Measurements from ENCODE around the gene CYP27C1.
A peak's percentile ranks its signal among the peaks of the same experiment; 100 is the strongest.

DNA sequence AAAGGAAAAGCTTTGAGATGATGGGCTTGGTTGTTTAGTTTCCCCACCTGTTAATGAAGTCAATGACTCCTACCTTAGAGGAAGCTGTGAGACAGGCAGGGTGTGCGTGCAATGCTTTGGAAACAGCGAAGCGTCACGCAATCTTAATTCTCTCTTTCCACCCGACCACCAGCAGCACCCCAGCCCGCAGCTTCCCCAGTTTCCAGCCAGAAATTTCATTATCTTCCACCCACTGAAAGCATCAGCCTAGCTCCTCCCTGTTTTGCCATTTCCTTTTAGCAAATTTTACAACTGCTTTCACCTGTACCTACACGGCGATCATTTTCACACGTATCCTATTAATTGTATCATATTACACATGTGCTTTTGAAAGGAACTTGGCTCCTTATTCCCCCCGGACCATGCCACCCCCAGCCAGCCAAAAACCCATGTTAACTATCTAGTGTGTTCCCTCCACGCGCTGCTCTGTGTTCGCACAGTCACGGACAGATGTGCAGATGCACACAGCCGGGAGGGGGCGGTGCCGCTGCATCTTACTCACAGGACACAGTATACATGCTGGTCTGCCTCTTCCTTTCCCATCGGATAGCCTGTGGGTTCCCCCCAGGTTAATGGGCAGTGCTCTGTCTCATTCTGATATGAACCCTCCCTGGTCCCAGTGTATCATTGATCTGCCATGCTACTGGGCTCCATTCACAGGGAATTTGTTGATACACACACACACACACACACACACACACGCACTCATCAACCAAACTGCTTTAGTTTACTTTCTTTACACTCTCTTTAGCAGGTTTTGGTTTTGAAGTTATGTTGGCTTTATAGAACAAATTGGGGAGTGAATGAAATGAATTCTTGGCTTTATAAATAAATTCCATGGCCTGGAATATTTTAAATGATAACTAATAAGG, 22.4 kb downstream of the CYP27C1 start:
- TF ChIP-seq, protein P1, sequence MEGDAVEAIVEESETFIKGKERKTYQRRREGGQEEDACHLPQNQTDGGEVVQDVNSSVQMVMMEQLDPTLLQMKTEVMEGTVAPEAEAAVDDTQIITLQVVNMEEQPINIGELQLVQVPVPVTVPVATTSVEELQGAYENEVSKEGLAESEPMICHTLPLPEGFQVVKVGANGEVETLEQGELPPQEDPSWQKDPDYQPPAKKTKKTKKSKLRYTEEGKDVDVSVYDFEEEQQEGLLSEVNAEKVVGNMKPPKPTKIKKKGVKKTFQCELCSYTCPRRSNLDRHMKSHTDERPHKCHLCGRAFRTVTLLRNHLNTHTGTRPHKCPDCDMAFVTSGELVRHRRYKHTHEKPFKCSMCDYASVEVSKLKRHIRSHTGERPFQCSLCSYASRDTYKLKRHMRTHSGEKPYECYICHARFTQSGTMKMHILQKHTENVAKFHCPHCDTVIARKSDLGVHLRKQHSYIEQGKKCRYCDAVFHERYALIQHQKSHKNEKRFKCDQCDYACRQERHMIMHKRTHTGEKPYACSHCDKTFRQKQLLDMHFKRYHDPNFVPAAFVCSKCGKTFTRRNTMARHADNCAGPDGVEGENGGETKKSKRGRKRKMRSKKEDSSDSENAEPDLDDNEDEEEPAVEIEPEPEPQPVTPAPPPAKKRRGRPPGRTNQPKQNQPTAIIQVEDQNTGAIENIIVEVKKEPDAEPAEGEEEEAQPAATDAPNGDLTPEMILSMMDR (IDR thresholded peaks at IDR 0.05; ENCODE audit: low read depth, low read length), result peak; percentile 87
- TF ChIP-seq EZH2phosphoT487 (IDR thresholded peaks at IDR 0.05; ENCODE audit: low read depth), result no peak
